ENCODE measurements around the gene ESYT1.

The ESYT1 gene

GRCh38 chr12:56189918-56190694 is 62.0 kb downstream of the ESYT1 start (continued):
- TF ChIP-seq SP7 (tag by site-specific recombination; IDR thresholded peaks at IDR 0.05) (peak; percentile 89), ZNF37A (tag by site-specific recombination; IDR thresholded peaks at IDR 0.05) (no peak), ZNF266 (tag by site-specific recombination; IDR thresholded peaks at IDR 0.05; ENCODE audit: low read depth) (no peak; the same call in 1 of the 2 replicates), ZNF341 (tag by site-specific recombination; IDR thresholded peaks at IDR 0.05; ENCODE audit: low read depth) (0 out of 2 replicates have a peak, but pooled peaks have one; percentile 8), ZNF548 (tag by site-specific recombination; IDR thresholded peaks at IDR 0.05) (peak; percentile 17; the same call in 1 of the 2 replicates), ZNF660 (tag by site-specific recombination; IDR thresholded peaks at IDR 0.05) (peak; percentile 89), HOXC10 (CRISPR knock-in tag; IDR thresholded peaks at IDR 0.05) (no peak), KLF8 (tag by site-specific recombination; IDR thresholded peaks at IDR 0.05) (peak; percentile 91), ZBTB20 (tag by site-specific recombination; IDR thresholded peaks at IDR 0.05) (peak; percentile 57), ZNF510 (tag by site-specific recombination; IDR thresholded peaks at IDR 0.05; ENCODE audit: insufficient replicate concordance) (no peak), ZNF157 (tag by site-specific recombination; IDR thresholded peaks at IDR 0.05) (no peak), TSHZ1 (tag by site-specific recombination; IDR thresholded peaks at IDR 0.05; ENCODE audit: borderline replicate concordance) (peak; percentile 49; the same call in 1 of the 2 replicates), PRDM1 (tag by site-specific recombination; IDR thresholded peaks at IDR 0.05) (no peak), ZNF23 (tag by site-specific recombination; IDR thresholded peaks at IDR 0.05; ENCODE audit: borderline replicate concordance) (no peak), ZNF48 (tag by site-specific recombination; IDR thresholded peaks at IDR 0.05) (no peak), ZNF837 (tag by site-specific recombination; IDR thresholded peaks at IDR 0.05) (no peak), ZNF391 (tag by site-specific recombination; IDR thresholded peaks at IDR 0.05; ENCODE audit: borderline replicate concordance, low read depth) (peak; percentile 98; the same call in 1 of the 2 replicates), ZNF785 (tag by site-specific recombination; IDR thresholded peaks at IDR 0.05) (no peak), ZBTB10 (tag by site-specific recombination; IDR thresholded peaks at IDR 0.05) (peak; percentile 77), ZNF239 (tag by site-specific recombination; IDR thresholded peaks at IDR 0.05) (0 out of 2 replicates have a peak, but pooled peaks have one; percentile 11), ZNF777 (tag by site-specific recombination; IDR thresholded peaks at IDR 0.05; ENCODE audit: borderline replicate concordance) (peak; percentile 37; the same call in 1 of the 2 replicates), ZNF280D (tag by site-specific recombination; IDR thresholded peaks at IDR 0.05) (peak; percentile 62; the same call in 1 of the 2 replicates), REST (tag by site-specific recombination; IDR thresholded peaks at IDR 0.05) (no peak), ZNF214 (tag by site-specific recombination; IDR thresholded peaks at IDR 0.05; ENCODE audit: borderline replicate concordance) (peak; percentile 23; the same call in 1 of the 2 replicates), ZNF704 (tag by site-specific recombination; IDR thresholded peaks at IDR 0.05) (no peak)
